BJ (cell line): ENCODE measurements around the gene LYL1. TPM values are rescaled to one million over a fixed set of nuclear protein-coding genes. Genes with fewer than 3 reads are reported as not detected.

Experiments
- CTCF ChIA-PET: fragments of 350-600 bp; formaldehyde crosslinking; extraction: SDS; loops from one replicate; lab custom pipeline; 2021; ENCODE audit warnings: antibody characterized with exemption, inconsistent platforms; lab: Yijun Ruan, JAX
- POLR2A ChIA-PET: fragments of 300-600 bp; sonication (Branson Sonifier 250); formaldehyde crosslinking; extraction: SDS; loops from one replicate; lab custom pipeline; 2021; ENCODE audit warnings: antibody characterized with exemption; lab: Charles Lee
- DNase-seq: peaks from one replicate; pipeline ENCODE4 v3.0.0-alpha.2; 2011; ENCODE audit warnings: low read depth
- H3K27me3 ChIP-seq: 2 replicates; pipeline ENCODE4 v1.6.0; 2011; ENCODE audit warnings: low read length; ENCODE audit not compliant: control insufficient read depth, insufficient read depth
- H3K36me3 ChIP-seq: 2 replicates; pipeline ENCODE4 v1.5.1; 2011; ENCODE audit warnings: low read length; ENCODE audit not compliant: control insufficient read depth, insufficient read depth
- H3K4me3 ChIP-seq: 2 replicates; pipeline ENCODE4 v1.5.1; 2011; ENCODE audit warnings: low read depth, mild to moderate bottlenecking, control low read depth, low read length
- polyA plus RNA-seq: library from polyadenylated mRNA; depleted of rRNA; stranded (reverse); fragments of >200 nt; gene quantifications from 2 replicates; pipeline ENCODE4 v1.2.3, GENCODE V29; 2011
- TF ChIP-seq, protein P1 (sequence below): IDR thresholded peaks from 2 replicates; pipeline ENCODE4 v1.5.1; 2011; ENCODE audit warnings: low read depth, mild to moderate bottlenecking, control low read depth, inconsistent platforms, low read length, moderate library complexity; ENCODE audit not compliant: insufficient read depth

The LYL1 gene
- polyA plus RNA-seq, 1 experiment: 0.29 TPM

DNA sequence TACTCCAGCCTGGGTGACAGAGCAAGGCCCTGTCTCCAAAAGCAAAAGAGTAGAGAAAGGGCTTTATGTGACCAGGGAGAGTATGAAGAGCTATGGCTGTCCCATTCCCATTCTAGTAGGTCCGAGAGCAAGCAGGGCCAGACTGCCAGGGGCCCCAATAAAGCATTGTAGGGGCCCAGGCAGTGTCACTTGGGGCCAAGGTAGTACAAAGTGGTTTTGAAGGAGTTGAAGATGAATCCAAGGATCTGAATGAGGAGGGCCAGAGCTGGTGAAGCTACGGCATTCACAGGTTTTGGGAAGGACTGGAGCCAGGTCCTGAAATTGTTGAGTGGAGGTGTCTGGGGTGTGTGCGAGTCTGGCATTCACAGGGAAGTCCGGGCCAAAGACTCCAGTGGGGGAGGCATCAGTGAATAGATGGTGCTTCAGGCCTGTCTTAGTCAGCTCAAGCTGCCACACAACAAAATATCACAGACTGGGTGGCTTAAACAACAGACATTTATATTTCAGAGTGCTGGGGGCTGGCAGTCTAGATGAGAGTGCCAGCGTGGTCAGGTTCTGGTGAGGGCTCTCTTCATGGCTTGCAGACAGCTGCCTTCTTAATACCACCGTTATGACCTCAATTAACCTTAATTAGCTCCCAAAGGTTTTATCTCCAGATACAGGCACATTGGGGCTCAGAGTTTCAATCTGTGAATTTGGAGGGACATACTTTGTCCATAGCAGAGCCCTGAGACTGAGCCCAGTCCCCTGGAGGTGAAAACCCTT is 25.3 kb upstream of the LYL1 start:
- TF ChIP-seq, protein P1, sequence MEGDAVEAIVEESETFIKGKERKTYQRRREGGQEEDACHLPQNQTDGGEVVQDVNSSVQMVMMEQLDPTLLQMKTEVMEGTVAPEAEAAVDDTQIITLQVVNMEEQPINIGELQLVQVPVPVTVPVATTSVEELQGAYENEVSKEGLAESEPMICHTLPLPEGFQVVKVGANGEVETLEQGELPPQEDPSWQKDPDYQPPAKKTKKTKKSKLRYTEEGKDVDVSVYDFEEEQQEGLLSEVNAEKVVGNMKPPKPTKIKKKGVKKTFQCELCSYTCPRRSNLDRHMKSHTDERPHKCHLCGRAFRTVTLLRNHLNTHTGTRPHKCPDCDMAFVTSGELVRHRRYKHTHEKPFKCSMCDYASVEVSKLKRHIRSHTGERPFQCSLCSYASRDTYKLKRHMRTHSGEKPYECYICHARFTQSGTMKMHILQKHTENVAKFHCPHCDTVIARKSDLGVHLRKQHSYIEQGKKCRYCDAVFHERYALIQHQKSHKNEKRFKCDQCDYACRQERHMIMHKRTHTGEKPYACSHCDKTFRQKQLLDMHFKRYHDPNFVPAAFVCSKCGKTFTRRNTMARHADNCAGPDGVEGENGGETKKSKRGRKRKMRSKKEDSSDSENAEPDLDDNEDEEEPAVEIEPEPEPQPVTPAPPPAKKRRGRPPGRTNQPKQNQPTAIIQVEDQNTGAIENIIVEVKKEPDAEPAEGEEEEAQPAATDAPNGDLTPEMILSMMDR: no peak
- H3K36me3 ChIP-seq: peaks cover 8% of the 10 kb centered on the region
- POLR2A ChIA-PET: interaction anchor here (0.7 to 0.9 kb wide), 2 partner anchors 9 to 24 kb away, joined by 4 to 7 read pairs; no protein-coding TSS in a partner anchor
- no peaks in the 10 kb centered on the region for H3K27me3 ChIP-seq
- H3K4me3 ChIP-seq: no peak overlapping the region
- CTCF ChIA-PET: interaction anchor here (1.0 kb wide), 1 partner anchor 162 kb away, joined by 3 read pairs; no protein-coding TSS in a partner anchor
- DNase-seq: no peak

DNA sequence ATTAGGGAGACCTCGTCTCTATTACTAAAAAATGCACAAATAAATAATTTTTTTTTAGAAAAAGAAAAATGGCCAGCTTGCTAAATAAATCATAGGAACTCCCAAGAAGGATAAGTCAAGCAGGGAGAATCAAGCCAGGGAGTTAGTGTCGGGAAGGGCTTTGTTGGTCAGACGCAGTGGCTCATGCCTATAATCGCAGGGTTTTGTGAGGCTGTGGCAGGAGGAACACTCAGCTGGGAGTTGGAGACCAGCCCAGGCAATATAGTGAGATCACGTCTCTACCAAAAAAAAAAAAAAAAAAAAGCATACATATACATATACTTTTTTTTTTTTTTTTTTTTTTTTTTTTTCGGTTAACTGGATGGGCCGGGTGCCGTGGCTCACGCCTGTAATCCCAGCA is 24.4 kb upstream of the LYL1 start:
- ChIA-PET CTCF (interaction anchor here (1.3 kb wide), 1 partner anchor 162 kb away, joined by 4 read pairs; no protein-coding TSS in a partner anchor), POLR2A (no interaction called here)
- Histone ChIP-seq H3K27me3 (no peaks in the 10 kb centered on the region), H3K36me3 (peaks cover 9% of the 10 kb centered on the region), H3K4me3 (no peak overlapping the region)
- TF ChIP-seq, protein P1: no peak
- no peak for DNase-seq

DNA sequence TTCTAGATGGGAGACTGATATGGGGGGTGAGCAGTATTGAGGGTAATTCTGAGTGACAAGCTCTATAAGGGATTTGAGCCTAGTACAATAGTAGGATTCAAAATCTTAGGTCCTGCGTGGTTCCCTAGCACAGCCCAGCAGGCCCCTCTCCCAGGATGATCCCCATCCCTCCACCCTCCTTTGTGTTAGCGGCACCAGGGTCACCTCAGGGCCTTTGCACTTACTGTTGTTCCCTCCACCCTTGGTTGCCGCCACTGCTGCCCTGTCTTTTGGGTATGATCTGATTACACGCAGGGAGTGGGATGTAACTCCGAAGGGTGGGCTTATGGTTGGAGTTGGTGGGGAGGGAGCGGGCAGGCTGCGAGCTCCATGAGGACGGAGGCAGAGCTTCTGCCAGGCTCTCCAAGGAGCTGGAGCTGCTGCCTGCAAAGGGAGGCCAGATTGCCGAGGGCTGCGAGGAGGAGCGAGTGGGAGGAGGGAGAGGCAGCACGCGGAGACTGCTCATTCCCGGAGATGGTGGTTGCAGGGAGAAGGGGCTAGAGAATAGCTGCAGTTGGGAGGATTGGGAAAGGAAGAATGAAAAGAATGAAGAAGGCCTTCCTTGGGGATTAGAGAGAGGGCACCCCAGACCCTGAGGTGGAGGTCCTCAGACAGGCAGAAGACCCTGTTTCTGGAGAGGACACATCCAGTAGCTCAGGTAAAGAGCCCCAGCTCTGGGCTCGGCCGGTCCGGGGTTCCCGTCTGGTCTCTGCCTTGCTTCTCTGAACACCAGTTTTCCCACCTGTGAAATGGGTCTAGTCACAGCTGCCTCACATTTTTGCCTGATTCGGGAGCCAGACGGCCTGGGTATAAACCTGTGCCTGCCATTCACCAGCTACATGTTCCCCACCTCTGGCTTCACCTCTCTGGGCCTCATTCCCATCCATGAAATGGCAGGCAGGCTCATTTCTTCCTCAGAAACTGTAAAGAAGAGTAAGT is 20.6 kb upstream of the LYL1 start:
- ChIA-PET CTCF (interaction anchor here (1.4 kb wide), 1 partner anchor 145 kb away, joined by 3 read pairs; no protein-coding TSS in a partner anchor), POLR2A (no interaction called here)
- H3K36me3 ChIP-seq: peaks cover 12% of the 10 kb centered on the region
- no peak overlapping the region for H3K4me3 ChIP-seq
- no peaks in the 10 kb centered on the region for H3K27me3 ChIP-seq
- DNase-seq: no peak
- TF ChIP-seq, protein P1: no peak

DNA sequence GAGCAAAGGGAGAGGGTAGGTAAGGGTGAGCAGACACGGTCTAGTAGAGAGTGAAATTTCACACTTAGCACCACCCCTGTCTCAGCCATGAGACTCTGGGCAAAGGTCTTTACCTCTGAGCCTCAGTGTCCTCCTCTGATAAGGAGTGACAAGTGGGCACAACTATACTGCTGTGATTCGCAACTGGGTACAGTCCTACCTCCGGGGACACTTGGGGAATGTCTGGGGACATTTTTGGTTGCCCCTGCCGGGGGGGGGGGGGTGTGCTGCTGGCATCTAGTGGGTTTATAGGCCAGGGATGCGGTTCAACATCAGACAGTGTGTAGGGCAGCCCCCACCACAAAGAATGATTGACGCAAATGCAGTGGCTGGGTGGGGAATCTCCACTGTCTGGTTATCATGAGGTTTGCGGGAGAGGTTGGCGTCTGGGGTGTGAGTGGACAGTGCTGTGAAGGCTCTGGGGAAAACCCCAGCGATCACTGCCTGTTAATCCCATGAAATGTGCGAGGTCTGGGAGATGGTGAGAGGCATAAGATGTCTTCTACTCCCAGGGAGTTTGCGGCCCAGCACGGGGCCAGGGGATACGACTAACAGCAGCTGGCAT is 19.7 kb upstream of the LYL1 start:
- H3K4me3 ChIP-seq: no peak overlapping the region
- CTCF ChIA-PET: interaction anchor here (1.4 kb wide), 1 partner anchor 145 kb away, joined by 3 read pairs; no protein-coding TSS in a partner anchor
- POLR2A ChIA-PET: no interaction called here

More for the DNA sequence above, 19.7 kb upstream of the LYL1 start:
- no peaks in the 10 kb centered on the region for H3K27me3 ChIP-seq
- H3K36me3 ChIP-seq: peaks cover 12% of the 10 kb centered on the region
- TF ChIP-seq, protein P1: no peak
- DNase-seq: no peak
